ENCODE measurements around the gene TBKBP1.

Gene TBKBP1

GRCh38 chr17:47741793-47742145 is 47.8 kb downstream of the TBKBP1 start:
- H3K4me3 ChIP-seq (replicated peaks; ENCODE audit: insufficient read depth, low read length) = no peak overlapping the region
- TF ChIP-seq SPI1 (IDR thresholded peaks at IDR 0.05; ENCODE audit: borderline replicate concordance, low read depth) (no peak), GABPA (IDR thresholded peaks at IDR 0.05; ENCODE audit: low read depth) (no peak), CTCF (IDR thresholded peaks at IDR 0.05; ENCODE audit: insufficient read depth, low read length) (no peak), REST (IDR thresholded peaks at IDR 0.05; ENCODE audit: insufficient replicate concordance, low read depth) (no peak), POLR2AphosphoS5 (IDR thresholded peaks at IDR 0.05; ENCODE audit: low read depth) (no peak)
- no peak overlapping the region for H3K27ac ChIP-seq (replicated peaks)
- DNase-seq (ENCODE audit: low read depth in 1 of 2, low spot score in 1 of 2) = no peak
- peaks cover 36% of the 10 kb centered on the region for H3K27me3 ChIP-seq (ENCODE audit: insufficient read depth, poor library complexity, severe bottlenecking)

GRCh38 chr17:47742319-47743181 is 48.6 kb downstream of the TBKBP1 start:
- no peak for DNase-seq (ENCODE audit: low read depth in 1 of 2, low spot score in 1 of 2)
- Histone ChIP-seq H3K4me3 (replicated peaks; ENCODE audit: insufficient read depth, low read length) (no peak overlapping the region), H3K27ac (replicated peaks) (no peak overlapping the region)

More at GRCh38 chr17:47742319-47743181, 48.6 kb downstream of the TBKBP1 start:
- TF ChIP-seq CTCF (IDR thresholded peaks at IDR 0.05; ENCODE audit: insufficient read depth, low read length) = no peak
- TF ChIP-seq REST (IDR thresholded peaks at IDR 0.05; ENCODE audit: insufficient replicate concordance, low read depth) = no peak
- TF ChIP-seq GABPA (IDR thresholded peaks at IDR 0.05; ENCODE audit: low read depth) = no peak
- no peak for TF ChIP-seq POLR2AphosphoS5 (IDR thresholded peaks at IDR 0.05; ENCODE audit: low read depth)
- no peak for TF ChIP-seq SPI1 (IDR thresholded peaks at IDR 0.05; ENCODE audit: borderline replicate concordance, low read depth)
- peaks cover 36% of the 10 kb centered on the region for H3K27me3 ChIP-seq (ENCODE audit: insufficient read depth, poor library complexity, severe bottlenecking)

Data from HL-60 (cell line).